CMK (cell line): ENCODE data around the gene SNAP91.
A peak's percentile ranks its signal among the peaks of the same experiment; 100 is the strongest.

Experiments used
- DNase-seq: peaks from one replicate; pipeline ENCODE4 v3.0.0-alpha.2; 2010; ENCODE audit warnings: low read depth

SNAP91 gene

GRCh38 chr6:83536647-83537589 is 172.0 kb downstream of the SNAP91 start:
- no peak for DNase-seq

- DNase-seq, result peak; percentile 11
Observed at GRCh38 chr6:83536034-83536646, 172.8 kb downstream of the SNAP91 start.

- DNase-seq, result no peak
Observed at GRCh38 chr6:83518816-83519480, 190.0 kb downstream of the SNAP91 start.

- no peak for DNase-seq
Observed at GRCh38 chr6:83517500-83517899, 191.4 kb downstream of the SNAP91 start.

GRCh38 chr6:83514866-83515466 is 193.9 kb downstream of the SNAP91 start:
- DNase-seq, result no peak

- DNase-seq, result no peak
Observed at GRCh38 chr6:83514466-83514865, 194.4 kb downstream of the SNAP91 start.

GRCh38 chr6:83511901-83512681 is 196.8 kb downstream of the SNAP91 start, which contains the start of gene PRSS35:
Gene PRSS35, plus strand, starts transcription at chr6:83512534. Its CDS starts 10,908 bp downstream, at chr6:83523442.
- DNase-seq, result no peak

GRCh38 chr6:83511266-83511665 is 197.6 kb downstream of the SNAP91 start:
- DNase-seq, result no peak

GRCh38 chr6:83510791-83511190 is 198.1 kb downstream of the SNAP91 start:
- no peak for DNase-seq

- no peak for DNase-seq
Observed at GRCh38 chr6:83509441-83509840, 199.5 kb downstream of the SNAP91 start.

GRCh38 chr6:83505356-83505755 is 203.5 kb downstream of the SNAP91 start:
- DNase-seq, result no peak
